Measurements from ENCODE around the gene TTLL7. TPM values are rescaled to one million over a fixed set of nuclear protein-coding genes. Genes with fewer than 3 reads are reported as not detected.

TTLL7 gene
- total and polyA plus RNA-seq, 2 experiments from 2014 or later, result 4.1 to 6.7 TPM

DNA sequence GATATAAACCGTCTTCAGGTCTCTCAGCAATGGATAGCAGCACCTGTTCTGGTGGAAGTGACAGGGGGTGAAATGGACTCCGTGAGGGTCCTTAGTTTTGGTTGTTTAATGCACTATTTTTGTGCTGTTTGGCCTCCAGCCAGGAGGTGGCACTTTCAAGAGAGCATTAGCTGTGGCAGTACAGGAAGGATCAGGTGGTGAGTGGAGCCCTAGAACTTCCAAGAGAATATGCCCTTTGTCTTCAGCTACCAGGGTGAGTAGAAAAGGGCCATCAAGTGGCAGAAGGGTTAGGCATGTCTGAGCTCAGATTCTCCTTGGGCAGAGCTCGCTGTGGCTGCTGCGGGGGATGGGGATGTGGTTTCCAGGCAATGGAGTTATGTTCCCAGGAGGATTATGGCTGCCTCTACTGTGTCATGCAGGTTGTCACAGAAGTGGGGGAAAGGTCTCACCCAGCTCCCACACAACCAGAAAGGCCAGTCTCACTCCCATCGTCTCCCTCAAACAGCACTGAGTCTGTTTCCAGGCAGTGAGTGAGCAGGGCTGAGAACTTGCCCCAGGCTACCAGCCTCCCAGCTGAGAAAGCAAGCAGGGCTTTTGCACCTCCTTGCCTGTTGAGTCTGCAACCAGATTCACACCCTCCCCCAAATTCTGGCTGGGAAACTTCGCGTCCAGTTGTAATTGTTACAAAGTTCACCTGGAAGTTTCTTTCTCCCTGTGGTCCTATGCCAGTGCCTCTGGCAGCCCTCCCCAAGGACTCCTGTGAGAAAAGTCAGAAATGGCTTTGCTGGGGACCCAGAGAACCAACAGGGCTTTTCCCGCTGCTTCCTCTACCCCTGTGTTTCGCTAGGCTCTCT, 39.1 kb upstream of the TTLL7 start:
- no peaks in the 10 kb centered on the region for H4K20me1 ChIP-seq (replicated peaks; ENCODE audit: insufficient read depth)

DNA sequence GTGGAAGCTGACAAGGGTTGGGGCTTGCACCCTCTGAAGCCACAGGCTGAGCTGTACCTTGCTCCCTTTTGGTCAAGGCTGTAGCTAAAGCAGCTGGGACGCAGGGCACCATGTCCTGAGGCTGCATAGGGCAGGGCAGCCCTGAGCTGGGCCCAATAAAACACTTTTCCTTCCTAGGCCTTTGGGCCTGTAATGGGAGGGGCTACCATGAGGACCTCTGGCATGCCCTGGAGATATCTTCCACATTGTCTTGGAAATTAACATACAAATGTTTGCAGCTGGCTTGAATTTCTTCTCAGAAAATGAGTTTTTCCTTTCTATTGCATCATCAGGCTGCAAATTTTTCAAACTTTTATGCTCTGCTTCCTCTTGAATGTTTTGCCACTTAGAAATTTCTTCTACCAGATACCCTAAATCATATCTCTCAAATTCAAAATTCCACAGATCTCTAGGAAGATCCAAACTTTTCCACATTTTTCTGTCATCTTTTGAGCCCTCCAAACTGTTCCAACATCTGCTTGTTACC, 32.9 kb upstream of the TTLL7 start:
- TF ChIP-seq, protein P1, sequence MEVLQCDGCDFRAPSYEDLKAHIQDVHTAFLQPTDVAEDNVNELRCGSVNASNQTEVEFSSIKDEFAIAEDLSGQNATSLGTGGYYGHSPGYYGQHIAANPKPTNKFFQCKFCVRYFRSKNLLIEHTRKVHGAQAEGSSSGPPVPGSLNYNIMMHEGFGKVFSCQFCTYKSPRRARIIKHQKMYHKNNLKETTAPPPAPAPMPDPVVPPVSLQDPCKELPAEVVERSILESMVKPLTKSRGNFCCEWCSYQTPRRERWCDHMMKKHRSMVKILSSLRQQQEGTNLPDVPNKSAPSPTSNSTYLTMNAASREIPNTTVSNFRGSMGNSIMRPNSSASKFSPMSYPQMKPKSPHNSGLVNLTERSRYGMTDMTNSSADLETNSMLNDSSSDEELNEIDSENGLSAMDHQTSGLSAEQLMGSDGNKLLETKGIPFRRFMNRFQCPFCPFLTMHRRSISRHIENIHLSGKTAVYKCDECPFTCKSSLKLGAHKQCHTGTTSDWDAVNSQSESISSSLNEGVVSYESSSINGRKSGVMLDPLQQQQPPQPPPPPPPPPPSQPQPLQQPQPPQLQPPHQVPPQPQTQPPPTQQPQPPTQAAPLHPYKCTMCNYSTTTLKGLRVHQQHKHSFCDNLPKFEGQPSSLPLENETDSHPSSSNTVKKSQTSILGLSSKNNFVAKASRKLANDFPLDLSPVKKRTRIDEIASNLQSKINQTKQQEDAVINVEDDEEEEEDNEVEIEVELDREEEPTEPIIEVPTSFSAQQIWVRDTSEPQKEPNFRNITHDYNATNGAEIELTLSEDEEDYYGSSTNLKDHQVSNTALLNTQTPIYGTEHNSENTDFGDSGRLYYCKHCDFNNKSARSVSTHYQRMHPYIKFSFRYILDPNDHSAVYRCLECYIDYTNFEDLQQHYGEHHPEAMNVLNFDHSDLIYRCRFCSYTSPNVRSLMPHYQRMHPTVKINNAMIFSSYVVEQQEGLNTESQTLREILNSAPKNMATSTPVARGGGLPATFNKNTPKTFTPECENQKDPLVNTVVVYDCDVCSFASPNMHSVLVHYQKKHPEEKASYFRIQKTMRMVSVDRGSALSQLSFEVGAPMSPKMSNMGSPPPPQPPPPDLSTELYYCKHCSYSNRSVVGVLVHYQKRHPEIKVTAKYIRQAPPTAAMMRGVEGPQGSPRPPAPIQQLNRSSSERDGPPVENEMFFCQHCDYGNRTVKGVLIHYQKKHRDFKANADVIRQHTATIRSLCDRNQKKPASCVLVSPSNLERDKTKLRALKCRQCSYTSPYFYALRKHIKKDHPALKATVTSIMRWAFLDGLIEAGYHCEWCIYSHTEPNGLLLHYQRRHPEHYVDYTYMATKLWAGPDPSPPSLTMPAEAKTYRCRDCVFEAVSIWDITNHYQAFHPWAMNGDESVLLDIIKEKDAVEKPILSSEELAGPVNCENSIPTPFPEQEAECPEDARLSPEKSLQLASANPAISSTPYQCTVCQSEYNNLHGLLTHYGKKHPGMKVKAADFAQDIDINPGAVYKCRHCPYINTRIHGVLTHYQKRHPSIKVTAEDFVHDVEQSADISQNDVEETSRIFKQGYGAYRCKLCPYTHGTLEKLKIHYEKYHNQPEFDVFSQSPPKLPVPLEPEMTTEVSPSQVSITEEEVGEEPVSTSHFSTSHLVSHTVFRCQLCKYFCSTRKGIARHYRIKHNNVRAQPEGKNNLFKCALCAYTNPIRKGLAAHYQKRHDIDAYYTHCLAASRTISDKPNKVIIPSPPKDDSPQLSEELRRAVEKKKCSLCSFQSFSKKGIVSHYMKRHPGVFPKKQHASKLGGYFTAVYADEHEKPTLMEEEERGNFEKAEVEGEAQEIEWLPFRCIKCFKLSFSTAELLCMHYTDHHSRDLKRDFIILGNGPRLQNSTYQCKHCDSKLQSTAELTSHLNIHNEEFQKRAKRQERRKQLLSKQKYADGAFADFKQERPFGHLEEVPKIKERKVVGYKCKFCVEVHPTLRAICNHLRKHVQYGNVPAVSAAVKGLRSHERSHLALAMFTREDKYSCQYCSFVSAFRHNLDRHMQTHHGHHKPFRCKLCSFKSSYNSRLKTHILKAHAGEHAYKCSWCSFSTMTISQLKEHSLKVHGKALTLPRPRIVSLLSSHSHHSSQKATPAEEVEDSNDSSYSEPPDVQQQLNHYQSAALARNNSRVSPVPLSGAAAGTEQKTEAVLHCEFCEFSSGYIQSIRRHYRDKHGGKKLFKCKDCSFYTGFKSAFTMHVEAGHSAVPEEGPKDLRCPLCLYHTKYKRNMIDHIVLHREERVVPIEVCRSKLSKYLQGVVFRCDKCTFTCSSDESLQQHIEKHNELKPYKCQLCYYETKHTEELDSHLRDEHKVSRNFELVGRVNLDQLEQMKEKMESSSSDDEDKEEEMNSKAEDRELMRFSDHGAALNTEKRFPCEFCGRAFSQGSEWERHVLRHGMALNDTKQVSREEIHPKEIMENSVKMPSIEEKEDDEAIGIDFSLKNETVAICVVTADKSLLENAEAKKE (CRISPR knock-in tag; IDR thresholded peaks at IDR 0.05), result no peak
- TF ChIP-seq, protein P2, sequence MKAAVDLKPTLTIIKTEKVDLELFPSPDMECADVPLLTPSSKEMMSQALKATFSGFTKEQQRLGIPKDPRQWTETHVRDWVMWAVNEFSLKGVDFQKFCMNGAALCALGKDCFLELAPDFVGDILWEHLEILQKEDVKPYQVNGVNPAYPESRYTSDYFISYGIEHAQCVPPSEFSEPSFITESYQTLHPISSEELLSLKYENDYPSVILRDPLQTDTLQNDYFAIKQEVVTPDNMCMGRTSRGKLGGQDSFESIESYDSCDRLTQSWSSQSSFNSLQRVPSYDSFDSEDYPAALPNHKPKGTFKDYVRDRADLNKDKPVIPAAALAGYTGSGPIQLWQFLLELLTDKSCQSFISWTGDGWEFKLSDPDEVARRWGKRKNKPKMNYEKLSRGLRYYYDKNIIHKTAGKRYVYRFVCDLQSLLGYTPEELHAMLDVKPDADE (IDR thresholded peaks at IDR 0.05), result no peak
- TF ChIP-seq POLR2AphosphoS5 (IDR thresholded peaks at IDR 0.05; ENCODE audit: low read depth), result no peak
- no peak overlapping the region for H3K4me3 ChIP-seq
- DNase-seq (ENCODE audit: low spot score), result no peak
- no peaks in the 10 kb centered on the region for H3F3A ChIP-seq (replicated peaks; ENCODE audit: low read depth)
- H3K4me1 ChIP-seq (ENCODE audit: insufficient read depth), result no peaks in the 10 kb centered on the region
- H3K4me2 ChIP-seq, result no peak overlapping the region
- H2AFZ ChIP-seq, result no peak overlapping the region
- H3K4me1 Mint-ChIP-seq, result peaks cover 6% of the 10 kb centered on the region; the same call in 2 of the 3 replicates
- H3K79me2 ChIP-seq (replicated peaks; ENCODE audit: insufficient read depth), result no peaks in the 10 kb centered on the region
- H3K27me3 ChIP-seq (ENCODE audit: insufficient read depth), result peaks cover 84% of the 10 kb centered on the region
- no peaks in the 10 kb centered on the region for H3K9me2 ChIP-seq (ENCODE audit: insufficient read depth)
- H3K27me3 Mint-ChIP-seq (ENCODE audit: insufficient read depth, low read depth, poor library complexity), result peaks cover 61% of the 10 kb centered on the region
- no peak overlapping the region for H3K27ac Mint-ChIP-seq
- H3K27ac ChIP-seq (ENCODE audit: low read depth), result no peak overlapping the region
- H4K20me1 ChIP-seq (replicated peaks; ENCODE audit: insufficient read depth), result no peaks in the 10 kb centered on the region
- ATAC-seq, result no peak
- H3K9me3 Mint-ChIP-seq, result peaks cover 8% of the 10 kb centered on the region; the same call in 1 of the 3 replicates
- peaks cover 3% of the 10 kb centered on the region; the same call in 1 of the 3 replicates for H3K36me3 Mint-ChIP-seq (ENCODE audit: low read depth)
- no peak overlapping the region for H3K4me3 Mint-ChIP-seq
- H3K36me3 ChIP-seq (ENCODE audit: insufficient read depth), result no peaks in the 10 kb centered on the region

More for the DNA sequence above, 39.1 kb upstream of the TTLL7 start:
- peaks cover 3% of the 10 kb centered on the region; the same call in 1 of the 2 replicates for H3K9me2 ChIP-seq (ENCODE audit: insufficient read depth)
- H3K27ac Mint-ChIP-seq, result no peak overlapping the region
- ATAC-seq (no peak), DNase-seq (ENCODE audit: low spot score) (peak; percentile 2)
- H3K4me3 Mint-ChIP-seq, result no peak overlapping the region
- 0 out of 3 replicates have a peak, but pooled peaks cover 4% of the 10 kb centered on the region for H3K9me3 Mint-ChIP-seq
- no peak overlapping the region for H3K4me2 ChIP-seq
- peaks cover 17% of the 10 kb centered on the region for H3K27me3 Mint-ChIP-seq (ENCODE audit: insufficient read depth, low read depth, poor library complexity)
- H3K27ac ChIP-seq (ENCODE audit: low read depth), result no peak overlapping the region
- no peaks in the 10 kb centered on the region for H3K36me3 Mint-ChIP-seq (ENCODE audit: low read depth)
- H3K4me1 ChIP-seq (ENCODE audit: insufficient read depth), result no peaks in the 10 kb centered on the region
- no peaks in the 10 kb centered on the region for H3K79me2 ChIP-seq (replicated peaks; ENCODE audit: insufficient read depth)
- H2AFZ ChIP-seq, result peak overlapping the region; percentile 23; the same call in 1 of the 2 replicates
- TF ChIP-seq EZH2 (IDR thresholded peaks at IDR 0.05; ENCODE audit: low read depth, unreplicated experiment), result no peak
- TF ChIP-seq, protein P3, sequence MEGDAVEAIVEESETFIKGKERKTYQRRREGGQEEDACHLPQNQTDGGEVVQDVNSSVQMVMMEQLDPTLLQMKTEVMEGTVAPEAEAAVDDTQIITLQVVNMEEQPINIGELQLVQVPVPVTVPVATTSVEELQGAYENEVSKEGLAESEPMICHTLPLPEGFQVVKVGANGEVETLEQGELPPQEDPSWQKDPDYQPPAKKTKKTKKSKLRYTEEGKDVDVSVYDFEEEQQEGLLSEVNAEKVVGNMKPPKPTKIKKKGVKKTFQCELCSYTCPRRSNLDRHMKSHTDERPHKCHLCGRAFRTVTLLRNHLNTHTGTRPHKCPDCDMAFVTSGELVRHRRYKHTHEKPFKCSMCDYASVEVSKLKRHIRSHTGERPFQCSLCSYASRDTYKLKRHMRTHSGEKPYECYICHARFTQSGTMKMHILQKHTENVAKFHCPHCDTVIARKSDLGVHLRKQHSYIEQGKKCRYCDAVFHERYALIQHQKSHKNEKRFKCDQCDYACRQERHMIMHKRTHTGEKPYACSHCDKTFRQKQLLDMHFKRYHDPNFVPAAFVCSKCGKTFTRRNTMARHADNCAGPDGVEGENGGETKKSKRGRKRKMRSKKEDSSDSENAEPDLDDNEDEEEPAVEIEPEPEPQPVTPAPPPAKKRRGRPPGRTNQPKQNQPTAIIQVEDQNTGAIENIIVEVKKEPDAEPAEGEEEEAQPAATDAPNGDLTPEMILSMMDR (conservative IDR thresholded peaks at IDR 0.05; ENCODE audit: low read depth in 2 of 2), result peak; percentile 21 to 23; a peak in 3 of 4 replicates
- H3F3A ChIP-seq (replicated peaks; ENCODE audit: low read depth), result no peaks in the 10 kb centered on the region
- H3K4me3 ChIP-seq, result no peak overlapping the region
- H3K36me3 ChIP-seq (ENCODE audit: insufficient read depth), result no peaks in the 10 kb centered on the region
- H3K4me1 Mint-ChIP-seq, result peaks cover 2% of the 10 kb centered on the region; the same call in 2 of the 3 replicates
- H3K27me3 ChIP-seq (ENCODE audit: insufficient read depth), result peaks cover 24% of the 10 kb centered on the region

All from GM23338 (cell line).